ENCODE results near the gene SMIM22.

The SMIM22 gene

DNA sequence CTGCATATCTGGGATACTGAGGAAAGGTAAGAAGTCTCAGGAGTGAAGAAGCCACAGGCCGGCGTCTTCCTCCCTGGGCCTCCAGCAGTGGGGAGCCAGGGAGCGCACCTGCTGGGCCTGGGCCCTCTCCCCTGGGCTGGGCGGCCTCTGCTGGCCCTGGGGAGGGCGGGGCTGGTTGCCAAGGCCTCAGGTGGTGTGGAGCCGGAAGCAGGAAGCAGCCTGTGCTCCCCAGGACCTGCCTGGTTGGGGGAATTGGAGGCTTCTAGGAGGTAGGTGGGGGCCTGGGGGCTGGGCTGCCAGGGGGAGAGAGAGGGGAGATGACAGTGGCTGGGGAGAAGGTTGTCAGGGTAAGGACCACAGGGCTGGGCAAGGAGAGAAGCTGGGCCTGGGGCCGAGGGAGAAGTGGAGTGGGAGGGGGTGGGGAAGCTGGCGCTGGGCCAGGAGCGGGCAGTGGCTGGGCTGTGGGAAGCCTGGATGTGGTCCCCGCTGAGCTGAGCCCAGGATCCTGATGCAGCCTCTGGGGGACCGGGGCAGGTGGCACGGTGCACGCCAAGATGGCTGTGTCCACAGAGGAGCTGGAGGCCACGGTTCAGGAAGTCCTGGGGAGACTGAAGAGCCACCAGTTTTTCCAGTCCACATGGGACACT lies at the start of gene SMIM22:
Gene SMIM22 (plus strand): TSS at position 189 of the 647 bp plus-strand sequence. CDS start 366 bp downstream, at position 555.
- H3F3A ChIP-seq (ENCODE audit: insufficient read depth): no peaks in the 10 kb centered on the region
- H3K4me3 ChIP-seq (ENCODE audit: insufficient read depth, low read length, poor library complexity, severe bottlenecking): no peak within 1 kb of the TSS
- no peaks in the 10 kb centered on the region for H3K79me2 ChIP-seq (ENCODE audit: insufficient read depth, low read length)
- H3K9ac ChIP-seq (ENCODE audit: low read length): no peak within 1 kb of the TSS
- H3K27ac ChIP-seq (ENCODE audit: low read depth, low read length): no peak within 1 kb of the TSS
- TF ChIP-seq CTCF (IDR thresholded peaks at IDR 0.05; ENCODE audit: insufficient read depth, low read length, poor library complexity, severe bottlenecking) (no peak), EZH2phosphoT487 (conservative IDR thresholded peaks at IDR 0.05; ENCODE audit: low read length) (no peak)
- no peaks in the 10 kb centered on the region for H3K9me3 ChIP-seq (ENCODE audit: insufficient read depth, low read length)
- H3K27me3 ChIP-seq (ENCODE audit: low read length): no peaks in the 10 kb centered on the region
- H3K4me2 ChIP-seq (ENCODE audit: low read depth, low read length, poor library complexity, severe bottlenecking): no peak within 1 kb of the TSS
- H3K36me3 ChIP-seq (ENCODE audit: low read length): no peaks in the 10 kb centered on the region
- H4K20me1 ChIP-seq (ENCODE audit: low read depth, low read length): no peaks in the 10 kb centered on the region
- no peak within 1 kb of the TSS for H2AFZ ChIP-seq (ENCODE audit: low read depth, low read length, severe bottlenecking)
- H3K9me2 ChIP-seq (replicated peaks; ENCODE audit: insufficient read depth, low read length): no peaks in the 10 kb centered on the region

DNA sequence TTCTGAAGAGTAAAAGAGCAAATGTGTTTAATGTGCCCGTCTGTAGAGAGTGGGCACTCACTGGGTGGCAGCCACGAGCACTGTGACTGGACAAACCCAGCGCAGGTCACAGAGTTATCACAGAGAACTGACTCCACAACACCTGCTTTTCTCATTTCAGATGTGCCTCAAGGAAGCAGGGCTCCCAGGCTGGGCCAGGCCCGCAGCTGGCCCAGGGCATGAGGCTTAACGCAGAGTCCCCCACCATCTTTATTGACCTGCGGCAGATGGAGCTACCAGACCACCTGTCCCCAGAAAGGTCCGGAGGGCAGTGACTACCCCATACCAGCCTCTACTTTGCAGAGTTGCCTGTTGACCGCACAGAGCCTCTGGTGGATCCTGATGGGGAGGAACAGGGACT lies 49.0 kb upstream of the SMIM22 start:
- Histone ChIP-seq H3K36me3 (ENCODE audit: low read length) (no peaks in the 10 kb centered on the region), H3F3A (ENCODE audit: insufficient read depth) (no peaks in the 10 kb centered on the region), H3K9me3 (ENCODE audit: insufficient read depth, low read length) (no peaks in the 10 kb centered on the region), H3K79me2 (ENCODE audit: insufficient read depth, low read length) (no peaks in the 10 kb centered on the region), H3K4me3 (ENCODE audit: insufficient read depth, low read length, poor library complexity, severe bottlenecking) (no peak overlapping the region), H3K9me2 (replicated peaks; ENCODE audit: insufficient read depth, low read length) (no peaks in the 10 kb centered on the region), H3K27me3 (ENCODE audit: low read length) (no peaks in the 10 kb centered on the region), H3K9ac (ENCODE audit: low read length) (no peak overlapping the region), H3K4me2 (ENCODE audit: low read depth, low read length, poor library complexity, severe bottlenecking) (no peak overlapping the region), H2AFZ (ENCODE audit: low read depth, low read length, severe bottlenecking) (no peak overlapping the region), H4K20me1 (ENCODE audit: low read depth, low read length) (no peaks in the 10 kb centered on the region), H3K27ac (ENCODE audit: low read depth, low read length) (no peak overlapping the region)
- TF ChIP-seq CTCF (IDR thresholded peaks at IDR 0.05; ENCODE audit: insufficient read depth, low read length, poor library complexity, severe bottlenecking): no peak
- no peak for TF ChIP-seq EZH2phosphoT487 (conservative IDR thresholded peaks at IDR 0.05; ENCODE audit: low read length)

DNA sequence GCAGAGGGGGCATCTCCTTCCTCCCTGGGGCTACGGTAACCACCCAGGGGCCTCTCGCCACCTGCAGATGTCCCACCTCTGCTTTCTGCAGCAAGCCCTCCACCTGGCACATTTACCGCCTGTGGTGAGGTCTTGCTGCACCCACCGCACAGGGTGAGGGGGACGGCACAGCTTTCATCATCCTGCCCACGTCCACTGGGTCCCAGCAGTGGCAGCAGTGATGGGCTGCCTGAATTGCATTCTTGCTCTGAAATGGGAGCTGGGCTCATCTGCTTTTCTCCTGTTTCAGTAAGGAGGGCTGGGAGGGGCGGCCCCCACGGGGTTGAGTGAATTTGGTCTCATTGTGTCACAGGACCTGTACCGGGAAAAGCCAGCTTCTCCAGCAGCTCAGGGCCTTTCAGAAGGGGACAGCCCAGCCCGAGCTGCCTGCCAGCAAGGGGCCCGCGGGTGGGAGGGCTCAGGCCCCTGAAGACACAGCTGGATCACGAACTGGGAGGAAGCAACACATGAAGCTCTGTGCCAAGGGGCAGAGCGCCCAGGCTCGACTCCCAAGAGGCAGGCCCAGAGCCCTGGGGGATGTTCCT lies 48.1 kb upstream of the SMIM22 start:
- Histone ChIP-seq H3K9me2 (replicated peaks; ENCODE audit: insufficient read depth, low read length) (no peaks in the 10 kb centered on the region), H3F3A (ENCODE audit: insufficient read depth) (no peaks in the 10 kb centered on the region), H3K9ac (ENCODE audit: low read length) (peak overlapping the region; percentile 19; the same call in 1 of the 2 replicates), H2AFZ (ENCODE audit: low read depth, low read length, severe bottlenecking) (no peak overlapping the region), H3K27ac (ENCODE audit: low read depth, low read length) (peak overlapping the region; percentile 31), H3K4me3 (ENCODE audit: insufficient read depth, low read length, poor library complexity, severe bottlenecking) (no peak overlapping the region), H3K9me3 (ENCODE audit: insufficient read depth, low read length) (no peaks in the 10 kb centered on the region), H3K27me3 (ENCODE audit: low read length) (no peaks in the 10 kb centered on the region), H3K36me3 (ENCODE audit: low read length) (no peaks in the 10 kb centered on the region), H3K79me2 (ENCODE audit: insufficient read depth, low read length) (no peaks in the 10 kb centered on the region), H4K20me1 (ENCODE audit: low read depth, low read length) (no peaks in the 10 kb centered on the region), H3K4me2 (ENCODE audit: low read depth, low read length, poor library complexity, severe bottlenecking) (no peak overlapping the region)
- TF ChIP-seq EZH2phosphoT487 (conservative IDR thresholded peaks at IDR 0.05; ENCODE audit: low read length) (no peak), CTCF (IDR thresholded peaks at IDR 0.05; ENCODE audit: insufficient read depth, low read length, poor library complexity, severe bottlenecking) (no peak)

Measured in SU-DHL-6 (cell line).